H1 (cell line): ENCODE data around the gene TPPP2. TPM values are rescaled to one million over a fixed set of nuclear protein-coding genes. Genes with fewer than 3 reads are reported as not detected.

Experiments
- CTCF ChIA-PET: fragments of 300-600 bp; sonication (Branson Sonifier 250); formaldehyde crosslinking; loops from one replicate; lab custom pipeline; 2021; ENCODE audit not compliant: partially characterized antibody; lab: Charles Lee
- POLR2A ChIA-PET: fragments of 300-600 bp; sonication (Branson Sonifier 250); formaldehyde crosslinking; loops from one replicate; lab custom pipeline; 2021; ENCODE audit warnings: inconsistent platforms; ENCODE audit not compliant: partially characterized antibody; lab: Charles Lee
- DNase-seq, 2 experiments: peaks; one replicate each; pipeline versions ENCODE4 v3.0.0 to v3.0.0-alpha.2; 2010 to 2022; ENCODE audit warnings: low spot score in 2 of 2, low read depth in 1 of 2, mixed read lengths in 1 of 2
- FAIRE-seq: peaks from 2 replicates; lab custom pipeline; 2011; peaks lifted over from hg19 to GRCh38; lab: Jason Lieb, UNC
- H2AFZ ChIP-seq: 2 replicates; pipeline ENCODE4 v1.8.1; 2012; ENCODE audit warnings: low read length, inconsistent platforms
- H2AK5ac ChIP-seq: 2 replicates; pipeline ENCODE4 v1.6.1; 2013; ENCODE audit warnings: low read depth, low read length
- H2BK120ac ChIP-seq: replicated peaks from 2 replicates; pipeline ENCODE3; 2013; ENCODE audit warnings: low read depth, low read length, inconsistent platforms
- H2BK12ac ChIP-seq: 2 replicates; pipeline ENCODE4 v1.6.1; 2013; ENCODE audit warnings: low read depth, low read length
- H2BK15ac ChIP-seq: 2 replicates; pipeline ENCODE4 v1.6.1; 2013; ENCODE audit warnings: low read length
- H2BK20ac ChIP-seq: 2 replicates; pipeline ENCODE4 v1.6.1; 2013; ENCODE audit warnings: low read length
- H2BK5ac ChIP-seq: 2 replicates; pipeline ENCODE4 v1.6.1; 2013; ENCODE audit warnings: low read depth, low read length
- H3K14ac ChIP-seq: 2 replicates; pipeline ENCODE4 v1.6.1; 2013; ENCODE audit warnings: inconsistent platforms; ENCODE audit not compliant: insufficient read length
- H3K18ac ChIP-seq: 2 replicates; pipeline ENCODE4 v1.6.1; 2013; ENCODE audit warnings: low read length; ENCODE audit errors: extremely low read depth
- H3K23ac ChIP-seq: 2 replicates; pipeline ENCODE4 v1.6.1; 2013; ENCODE audit warnings: inconsistent platforms; ENCODE audit not compliant: insufficient read length
- H3K23me2 ChIP-seq: 2 replicates; pipeline ENCODE4 v1.6.1; 2013; ENCODE audit warnings: low read depth, low read length
- H3K27ac ChIP-seq: 2 replicates; pipeline ENCODE4 v1.6.1; 2011; ENCODE audit warnings: low read depth, low read length, inconsistent platforms
- H3K27me3 ChIP-seq, 4 experiments: replicated peaks in 1 of 4; 1 replicate in 1 of 4; 2 replicates in 3 of 4; pipeline versions ENCODE4 v1.6.1 to v1.8.1; 2011 to 2013; ENCODE audit warnings: low read length in 3 of 4, mild to moderate bottlenecking in 3 of 4, inconsistent platforms in 2 of 4, mixed read lengths in 2 of 4, moderate library complexity in 1 of 4; ENCODE audit not compliant: control insufficient read depth in 3 of 4, insufficient read depth in 3 of 4; ENCODE audit errors: extremely low read depth in 1 of 4
- H3K36me3 ChIP-seq, 4 experiments: 2 replicates each; pipeline versions ENCODE4 v1.6.1 to v1.8.1; 2011 to 2013; ENCODE audit warnings: mild to moderate bottlenecking in 4 of 4, low read length in 3 of 4, moderate library complexity in 2 of 4, control low read depth in 1 of 4, inconsistent platforms in 1 of 4; ENCODE audit not compliant: insufficient read depth in 4 of 4, control insufficient read depth in 2 of 4
- H3K4ac ChIP-seq: replicated peaks from 2 replicates; pipeline ENCODE3; 2013; ENCODE audit warnings: low read length, low read depth, mixed read lengths, inconsistent platforms; ENCODE audit not compliant: insufficient read length
- H3K4me1 ChIP-seq, 4 experiments: replicated peaks in 1 of 4; 1 replicate in 1 of 4; 2 replicates in 3 of 4; pipeline versions ENCODE4 v1.6.1 to v1.8.1; 2011 to 2013; ENCODE audit warnings: low read length in 3 of 4, inconsistent platforms in 2 of 4, mixed read lengths in 1 of 4; ENCODE audit not compliant: insufficient read depth in 4 of 4, control insufficient read depth in 3 of 4
- H3K4me2 ChIP-seq, 2 experiments: 2 replicates each; pipeline versions ENCODE4 v1.6.1 to v1.8.1; 2011 to 2013; ENCODE audit warnings: low read depth in 2 of 2, low read length in 2 of 2, control low read depth in 1 of 2, inconsistent platforms in 1 of 2, mild to moderate bottlenecking in 1 of 2; ENCODE audit not compliant: insufficient read depth in 1 of 2
- H3K4me3 ChIP-seq, 4 experiments: fragments of 200-600, 300-600 bp in 1 of 4; sonication (generic), shearing (Covaris generic), sonication (Bioruptor Twin) in 1 of 4; 2 replicates each; pipeline versions ENCODE4 v1.5.1 to v1.8.1; 2011 to 2016; ENCODE audit warnings: low read length in 4 of 4, low read depth in 3 of 4, control low read depth in 2 of 4, inconsistent platforms in 2 of 4, mild to moderate bottlenecking in 2 of 4, mixed read lengths in 1 of 4, moderate library complexity in 1 of 4; ENCODE audit not compliant: insufficient read depth in 2 of 4; ENCODE audit errors: extremely low read depth in 1 of 4
- H3K56ac ChIP-seq: replicated peaks from 2 replicates; pipeline ENCODE3; 2013; ENCODE audit warnings: low read depth, mild to moderate bottlenecking, mixed read lengths, low read length, inconsistent platforms; ENCODE audit not compliant: insufficient read length
- H3K79me1 ChIP-seq: 2 replicates; pipeline ENCODE4 v1.6.1; 2013; ENCODE audit warnings: low read depth, low read length, control low read depth
- H3K79me2 ChIP-seq, 2 experiments: 2 replicates each; pipeline versions ENCODE4 v1.6.1 to v1.8.1; 2012 to 2013; ENCODE audit warnings: low read length in 2 of 2, mild to moderate bottlenecking in 2 of 2, inconsistent platforms in 1 of 2; ENCODE audit not compliant: insufficient read depth in 2 of 2, control insufficient read depth in 1 of 2
- H3K9ac ChIP-seq, 4 experiments: replicated peaks in 1 of 4; 1 replicate in 1 of 4; 2 replicates in 3 of 4; pipeline versions ENCODE4 v1.6.1 to v1.8.1; 2011 to 2013; ENCODE audit warnings: low read depth in 3 of 4, low read length in 3 of 4, control low read depth in 2 of 4, mild to moderate bottlenecking in 2 of 4, moderate library complexity in 2 of 4, inconsistent platforms in 1 of 4; ENCODE audit errors: extremely low read depth in 1 of 4
- H3K9me3 ChIP-seq, 2 experiments: 2 replicates each; pipeline versions ENCODE4 v1.6.1 to v1.8.1; 2012 to 2013; ENCODE audit warnings: mild to moderate bottlenecking in 2 of 2, moderate library complexity in 2 of 2, control low read depth in 1 of 2, inconsistent platforms in 1 of 2, low read depth in 1 of 2, low read length in 1 of 2, mixed read lengths in 1 of 2; ENCODE audit not compliant: insufficient read depth in 2 of 2
- H4K20me1 ChIP-seq, 2 experiments: replicated peaks in 1 of 2; 2 replicates each; pipeline versions ENCODE3 to v1.8.1; 2011 to 2013; ENCODE audit warnings: inconsistent platforms in 2 of 2, low read length in 2 of 2, mild to moderate bottlenecking in 1 of 2; ENCODE audit not compliant: insufficient read depth in 2 of 2, control insufficient read depth in 1 of 2
- H4K5ac ChIP-seq: 2 replicates; pipeline ENCODE4 v1.6.1; 2013; ENCODE audit warnings: low read length, low read depth, mixed read lengths, inconsistent platforms; ENCODE audit not compliant: insufficient read length
- H4K8ac ChIP-seq: 2 replicates; pipeline ENCODE4 v1.8.0; 2013; ENCODE audit warnings: mild to moderate bottlenecking, moderate library complexity, low read length, inconsistent platforms; ENCODE audit not compliant: insufficient read depth; ENCODE audit errors: extremely low read depth
- H4K91ac ChIP-seq: replicated peaks from 2 replicates; pipeline ENCODE3; 2013; ENCODE audit warnings: low read length, mixed read lengths, inconsistent platforms; ENCODE audit not compliant: insufficient read length
- CBX5 ChIP-seq: fragments of 300-800, 300-1000 bp; sonication (generic); IDR thresholded peaks from 2 replicates; pipeline ENCODE4 v1.7.1; 2016; ENCODE audit warnings: antibody characterized with exemption, low read length, low read depth
- CEBPB ChIP-seq: IDR thresholded peaks from 2 replicates; pipeline ENCODE4 v1.6.1; 2012; ENCODE audit warnings: low read depth, low read length
- CHD2 ChIP-seq: IDR thresholded peaks from 2 replicates; pipeline ENCODE4 v1.6.1; 2012; ENCODE audit warnings: low read length, improper control_type of control experiment
- CREB1 ChIP-seq: IDR thresholded peaks from 2 replicates; pipeline ENCODE4 v1.6.1; 2012; ENCODE audit warnings: inconsistent platforms
- GTF2F1 ChIP-seq: IDR thresholded peaks from 2 replicates; pipeline ENCODE4 v1.6.1; 2012; ENCODE audit warnings: low read depth, low read length, improper control_type of control experiment, borderline replicate concordance
- KDM4A ChIP-seq: IDR thresholded peaks from one replicate; pipeline ENCODE4 v1.7.1; 2012; ENCODE audit warnings: low read depth, mild to moderate bottlenecking, moderate library complexity, low read length, inconsistent platforms; ENCODE audit not compliant: severe bottlenecking
- POU5F1 ChIP-seq: IDR thresholded peaks from 2 replicates; pipeline ENCODE4 v1.6.1; 2011; ENCODE audit warnings: low read depth, mild to moderate bottlenecking, low read length, moderate library complexity
- RBBP5 ChIP-seq: IDR thresholded peaks from 2 replicates; pipeline ENCODE4 v1.7.1; 2012; ENCODE audit warnings: low read depth, mild to moderate bottlenecking, inconsistent platforms, low read length, moderate library complexity, borderline replicate concordance
- SAP30 ChIP-seq: fragments of 300-600 bp; sonication (generic); IDR thresholded peaks from 2 replicates; pipeline ENCODE4 v1.7.1; 2012; ENCODE audit warnings: low read length, moderate library complexity, mild to moderate bottlenecking, inconsistent platforms; ENCODE audit not compliant: insufficient read depth, insufficient replicate concordance
- SRF ChIP-seq: IDR thresholded peaks from 2 replicates; pipeline ENCODE4 v1.6.1; 2011; ENCODE audit warnings: mild to moderate bottlenecking, low read depth, low read length, moderate library complexity
- TAF1 ChIP-seq: IDR thresholded peaks from 2 replicates; pipeline ENCODE4 v1.6.1; 2011; ENCODE audit warnings: mild to moderate bottlenecking, low read depth, low read length
- WGBS, 2 experiments: shearing (Covaris generic) in 1 of 2; methylation state at CpG; one replicate each; pipeline versions ENCODE4 v1.1.6 to v1.1.7; 2013 to 2015; ENCODE audit warnings: low lambda C conversion rate in 2 of 2, mixed read lengths in 2 of 2, inconsistent platforms in 1 of 2, low coverage in 1 of 2, missing lambda C conversion rate in 1 of 2; ENCODE audit not compliant: insufficient replicate concordance in 2 of 2, insufficient coverage in 1 of 2, insufficient read length in 1 of 2; ENCODE audit errors: extremely low coverage in 1 of 2, missing lambda C conversion rate in 1 of 2; 5-methylcytosine and 5-hydroxymethylcytosine counted together
- polyA plus RNA-seq, 7 experiments: library from polyadenylated mRNA; depleted of rRNA in 3 of 7; stranded (reverse) in 5 of 7; unstranded in 2 of 7; fragments of >200 nt in 5 of 7; fragments of 200-250 nt in 2 of 7; gene quantifications; 1 replicate in 5 of 7; 2 replicates in 1 of 7; 4 replicates in 1 of 7; pipeline versions ENCODE4 v1.2.1 to v1.2.3, GENCODE V29; 2011 to 2013; ENCODE audit warnings: missing spikeins in 2 of 7, mixed read lengths in 2 of 7
- total RNA-seq: library from RNA; stranded (reverse); fragmentation: NEBNext Ultra II Directional; extraction: Animal tissue kit (Norgen Biotek cat#: 25700); gene quantifications from 2 replicates; pipeline ENCODE4 v1.2.1, GENCODE V29; 2021
- TF ChIP-seq, protein P1 (sequence below), 3 experiments: IDR thresholded peaks; 1 replicate in 2 of 3; 2 replicates in 1 of 3; pipeline versions ENCODE4 v1.5.1 to v1.6.1; 2011; ENCODE audit warnings: low read length in 3 of 3, mild to moderate bottlenecking in 3 of 3, inconsistent platforms in 2 of 3, low read depth in 1 of 3, moderate library complexity in 1 of 3; ENCODE audit not compliant: insufficient read depth in 1 of 3; ENCODE audit errors: control extremely low read depth in 1 of 3

The TPPP2 gene
- total and polyA plus RNA-seq, 2 of the 8 experiments (the other 6 are each of a cell fraction or from before 2014, with no cell fraction given) = not detected

DNA sequence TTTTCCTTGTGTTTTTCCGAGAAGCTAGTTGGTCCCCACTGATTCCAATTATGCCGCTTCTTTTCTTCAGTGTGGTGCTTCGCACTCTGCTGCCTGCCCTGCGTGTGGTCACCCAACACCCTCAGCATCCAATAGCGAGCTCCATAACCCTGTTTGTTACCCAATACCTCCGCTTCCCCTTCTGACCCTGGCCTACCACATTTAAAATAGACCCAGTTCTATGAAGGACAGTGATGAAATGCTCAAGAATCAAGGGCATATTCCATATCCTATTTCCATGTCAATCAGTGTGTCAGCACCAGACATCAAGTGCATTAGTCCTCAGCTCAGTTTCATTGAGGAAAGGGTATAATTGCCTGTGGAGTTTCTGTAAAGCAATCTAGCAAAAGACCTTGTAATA lies 14.7 kb upstream of the TPPP2 start:
- ChIA-PET CTCF (interaction anchor here (0.6 to 16.1 kb wide), 42 partner anchors 8 to 699 kb away, joined by 3 to 371 read pairs (median 6); partner anchors contain the start of genes ARHGEF40, METTL17, NDRG2 and OR5AU1), POLR2A (interaction anchor here (0.5 to 2.8 kb wide), 15 partner anchors 8 to 199 kb away, joined by 3 to 36 read pairs (median 4); partner anchors contain the start of genes ARHGEF40, NDRG2 and RNASE7)
- no peaks in the 10 kb centered on the region for H3K79me1 ChIP-seq
- H3K56ac ChIP-seq = no peak overlapping the region
- H3K79me2 ChIP-seq = no peaks in the 10 kb centered on the region
- WGBS, 2 experiments = 82% methylated on average over 6 of the region's 6 CpGs; no CpG with 5 or more reads in 1 of the 2 experiments
- no peaks in the 10 kb centered on the region for H3K23me2 ChIP-seq
- no peaks in the 10 kb centered on the region; a peak in 1 of 7 replicates for H3K27me3 ChIP-seq
- H3K36me3 ChIP-seq = peaks cover 0 to 2% (median 0%) of the 10 kb centered on the region in 4 experiments; a peak in 3 of 8 replicates
- no peak overlapping the region for H2BK5ac ChIP-seq
- no peak overlapping the region for H2AFZ ChIP-seq
- no peak overlapping the region for H3K9ac ChIP-seq
- no peak overlapping the region for H4K5ac ChIP-seq
- no peak overlapping the region for H2BK15ac ChIP-seq
- no peak overlapping the region for H3K14ac ChIP-seq
- H2BK12ac ChIP-seq = no peak overlapping the region
- no peak overlapping the region for H2AK5ac ChIP-seq
- H3K18ac ChIP-seq = no peak overlapping the region
- no peak overlapping the region for H2BK20ac ChIP-seq
- H3K4ac ChIP-seq = no peak overlapping the region
- H3K4me3 ChIP-seq = no peak overlapping the region
- H3K27ac ChIP-seq = no peak overlapping the region
- H3K9me3 ChIP-seq = no peaks in the 10 kb centered on the region
- no peak overlapping the region for H2BK120ac ChIP-seq
- no peak for DNase-seq
- H3K23ac ChIP-seq = no peak overlapping the region
- no peak for FAIRE-seq
- no peak overlapping the region for H4K91ac ChIP-seq
- no peak overlapping the region for H4K8ac ChIP-seq
- no peak overlapping the region for H3K4me2 ChIP-seq
- no peaks in the 10 kb centered on the region for H4K20me1 ChIP-seq
- H3K4me1 ChIP-seq = peaks cover 2 to 7% (median 5%) of the 10 kb centered on the region in 4 experiments; a peak in 5 of 7 replicates
- TF ChIP-seq RBBP5 (no peak), SAP30 (no peak), SRF (no peak), CHD2 (no peak), POU5F1 (no peak), KDM4A (no peak), GTF2F1 (no peak), TAF1 (no peak), CBX5 (no peak), CEBPB (no peak), CREB1 (no peak)
- TF ChIP-seq, protein P1, sequence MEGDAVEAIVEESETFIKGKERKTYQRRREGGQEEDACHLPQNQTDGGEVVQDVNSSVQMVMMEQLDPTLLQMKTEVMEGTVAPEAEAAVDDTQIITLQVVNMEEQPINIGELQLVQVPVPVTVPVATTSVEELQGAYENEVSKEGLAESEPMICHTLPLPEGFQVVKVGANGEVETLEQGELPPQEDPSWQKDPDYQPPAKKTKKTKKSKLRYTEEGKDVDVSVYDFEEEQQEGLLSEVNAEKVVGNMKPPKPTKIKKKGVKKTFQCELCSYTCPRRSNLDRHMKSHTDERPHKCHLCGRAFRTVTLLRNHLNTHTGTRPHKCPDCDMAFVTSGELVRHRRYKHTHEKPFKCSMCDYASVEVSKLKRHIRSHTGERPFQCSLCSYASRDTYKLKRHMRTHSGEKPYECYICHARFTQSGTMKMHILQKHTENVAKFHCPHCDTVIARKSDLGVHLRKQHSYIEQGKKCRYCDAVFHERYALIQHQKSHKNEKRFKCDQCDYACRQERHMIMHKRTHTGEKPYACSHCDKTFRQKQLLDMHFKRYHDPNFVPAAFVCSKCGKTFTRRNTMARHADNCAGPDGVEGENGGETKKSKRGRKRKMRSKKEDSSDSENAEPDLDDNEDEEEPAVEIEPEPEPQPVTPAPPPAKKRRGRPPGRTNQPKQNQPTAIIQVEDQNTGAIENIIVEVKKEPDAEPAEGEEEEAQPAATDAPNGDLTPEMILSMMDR (IDR thresholded peaks at IDR 0.05; ENCODE audit: control extremely low read depth in 1 of 3, insufficient read depth in 1 of 3, low read depth in 1 of 3, low read length in 3 of 3) = no peak
